OCI-LY1 (cell line): Measurements from ENCODE around the gene CD58.

ENCODE experiments used
- CTCF ChIP-seq: fragments of 200-600 bp; sonication (generic), shearing (Covaris generic); IDR thresholded peaks from 2 replicates; pipeline ENCODE4 v1.5.1; 2017; ENCODE audit warnings: mild to moderate bottlenecking, antibody characterized with exemption, low read length, moderate library complexity, mixed read lengths
- EZH2 ChIP-seq: fragments of 200-600 bp; sonication (generic), shearing (Covaris generic); IDR thresholded peaks from 2 replicates; pipeline ENCODE4 v1.8.0; 2017; ENCODE audit warnings: borderline replicate concordance, mixed run types, mild to moderate bottlenecking, antibody characterized with exemption, low read length, moderate library complexity, mixed read lengths

DNA sequence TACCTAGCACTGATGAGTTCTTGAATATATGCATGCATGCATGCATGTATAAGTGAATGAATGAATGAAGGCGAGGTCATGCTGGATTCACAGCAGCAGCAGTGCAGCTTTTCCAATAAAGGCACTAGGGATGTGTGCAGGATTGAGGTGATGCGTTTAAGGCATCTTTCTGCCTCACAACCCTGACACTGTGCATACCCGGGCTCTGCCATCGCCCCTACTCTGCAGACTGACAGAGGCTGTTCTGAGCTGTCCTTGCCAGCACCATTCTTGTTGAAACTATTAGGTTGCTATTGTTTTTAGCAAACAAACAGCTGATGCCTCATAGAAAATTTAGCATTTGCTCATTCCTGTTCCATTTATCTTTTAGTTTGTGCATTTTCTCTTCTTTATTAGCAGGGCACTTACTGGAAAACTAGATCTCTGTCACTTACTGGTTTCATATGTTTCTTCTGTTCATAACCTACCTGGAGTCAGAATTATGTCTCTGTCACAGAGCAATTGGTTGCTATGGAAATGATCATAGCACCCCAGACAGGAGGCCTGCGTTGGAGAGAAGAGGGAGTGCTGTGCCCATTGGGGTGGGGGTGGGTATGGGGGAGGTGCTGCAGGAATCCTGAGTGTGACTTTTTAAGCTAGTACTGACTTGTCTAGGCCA, 79.0 kb downstream of the CD58 start:
- TF ChIP-seq CTCF (no peak), EZH2 (no peak)
